Panc1 (cell line): ENCODE measurements around the gene FUOM. TPM values are rescaled to one million over a fixed set of nuclear protein-coding genes. Genes with fewer than 3 reads are reported as not detected.
"Not testable (repeated sequence)": the region's sequence is repeated elsewhere in the genome, so short reads cannot be mapped to it uniquely, and the experiment has no call there.

Source experiments
- ATAC-seq: fragments of 200-7000 bp; cut with Tn5 transposase; 2 replicates; pipeline ENCODE4 v1.9.1; 2020; ENCODE audit warnings: mild to moderate bottlenecking, moderate library complexity
- BruUV-seq: library from RNA; stranded (reverse); fragments of 400-500 nt; replicated peaks from 2 replicates; lab custom pipeline; 2021; lab: Mats Ljungman, UMichigan
- CTCF ChIA-PET: fragments of 300-600 bp; sonication (Branson Sonifier 250); formaldehyde crosslinking; loops from one replicate; lab custom pipeline; 2022; ENCODE audit warnings: antibody characterized with exemption; lab: Charles Lee
- POLR2A ChIA-PET: fragments of 300-600 bp; sonication (Branson Sonifier 250); formaldehyde crosslinking; loops from one replicate; lab custom pipeline; 2022; ENCODE audit warnings: antibody characterized with exemption; lab: Charles Lee
- DNase-seq: peaks from one replicate; pipeline ENCODE4 v3.0.0-alpha.2; 2010; ENCODE audit warnings: low read depth, low spot score
- H3K27ac ChIP-seq: 2 replicates; pipeline ENCODE4 v1.5.1; 2011; ENCODE audit warnings: mild to moderate bottlenecking, low read length, inconsistent platforms
- H3K27me3 ChIP-seq: fragments of 200-500 bp; sonication (Bioruptor generic); 2 replicates; pipeline ENCODE4 v1.6.0; 2014; ENCODE audit warnings: low read length, inconsistent platforms; ENCODE audit not compliant: control insufficient read depth, insufficient read depth
- H3K36me3 ChIP-seq: fragments of 200-500 bp; sonication (Bioruptor generic); 2 replicates; pipeline ENCODE4 v1.5.1; 2014; ENCODE audit warnings: inconsistent platforms, mild to moderate bottlenecking, low read length, moderate library complexity; ENCODE audit not compliant: control insufficient read depth, insufficient read depth
- H3K4me1 ChIP-seq: 2 replicates; pipeline ENCODE4 v1.5.1; 2011; ENCODE audit warnings: inconsistent platforms, mild to moderate bottlenecking, low read length, moderate library complexity; ENCODE audit not compliant: control insufficient read depth, insufficient read depth
- H3K4me3 ChIP-seq, 2 experiments: 2 replicates each; pipeline ENCODE4 v1.5.1; 2011 to 2012; ENCODE audit warnings: low read depth in 2 of 2, low read length in 2 of 2, mild to moderate bottlenecking in 2 of 2, inconsistent platforms in 1 of 2, moderate library complexity in 1 of 2
- H3K9me3 ChIP-seq: fragments of 200-500 bp; sonication (Bioruptor generic); 2 replicates; pipeline ENCODE4 v1.5.1; 2014; ENCODE audit warnings: low read depth, mild to moderate bottlenecking, inconsistent platforms, low read length, moderate library complexity; ENCODE audit not compliant: control insufficient read depth, insufficient read depth
- POLR2AphosphoS5 ChIP-seq: IDR thresholded peaks from 2 replicates; pipeline ENCODE4 v1.6.1; 2012; ENCODE audit warnings: mild to moderate bottlenecking, low read depth, low read length, moderate library complexity
- REST ChIP-seq, 2 experiments: IDR thresholded peaks; 2 replicates each; pipeline ENCODE4 v1.6.1; 2011 to 2012; ENCODE audit warnings: low read depth in 2 of 2, control low read depth in 1 of 2, low read length in 1 of 2, mild to moderate bottlenecking in 1 of 2, moderate library complexity in 1 of 2; ENCODE audit not compliant: insufficient read depth in 1 of 2
- SIN3A ChIP-seq: IDR thresholded peaks from 2 replicates; pipeline ENCODE4 v1.6.1; 2012; ENCODE audit warnings: low read depth, mild to moderate bottlenecking, low read length, moderate library complexity, borderline replicate concordance; ENCODE audit not compliant: insufficient read depth
- TCF7L2 ChIP-seq: IDR thresholded peaks from 2 replicates; pipeline ENCODE4 v1.6.1; 2011; ENCODE audit warnings: mild to moderate bottlenecking, low read depth, low read length, inconsistent platforms
- in situ Hi-C: cut with HindIII; loops from 2 replicates; pipeline ENCODE4 v1.10.0; 2016; ENCODE audit warnings: low sequenced_read_pairs, low pct_unique_long_range_greater_than_20kb
- intact Hi-C: fragments of 100-400 bp; cut with micrococcal nuclease; formaldehyde crosslinking; loops from one replicate; pipeline ENCODE4 v1.10.0; 2022; ENCODE audit not compliant: unreplicated experiment
- total RNA-seq: library from RNA; stranded (reverse); gene quantifications from one replicate; pipeline ENCODE4 v1.2.1, GENCODE V29; 2021; ENCODE audit not compliant: unreplicated experiment
- TF ChIP-seq, protein P1 (sequence below): fragments of 450-650 bp; IDR thresholded peaks from 2 replicates; pipeline ENCODE4 v1.5.1; 2017; ENCODE audit warnings: mild to moderate bottlenecking

The FUOM gene
- total RNA-seq, 1 experiment from 2014 or later = 39.6 TPM

DNA sequence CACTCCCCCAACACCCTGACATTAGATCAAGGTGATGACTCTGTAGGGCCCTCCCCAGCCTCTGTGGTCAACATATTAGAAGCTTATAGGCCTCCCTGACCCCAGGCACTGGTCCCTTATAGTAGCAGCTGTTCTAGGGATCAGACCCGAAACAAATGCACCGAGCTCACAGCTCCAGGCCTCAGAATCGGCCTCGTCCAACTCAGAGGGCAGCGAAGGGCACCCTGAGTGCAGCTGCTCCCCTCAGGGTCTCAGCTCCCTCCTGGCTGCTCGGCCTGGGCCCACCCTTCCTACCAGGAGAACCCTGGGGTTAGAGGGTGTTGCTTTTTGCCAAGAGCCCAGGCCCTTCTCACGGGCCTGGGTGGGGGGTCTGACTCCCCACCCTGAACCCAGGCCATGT lies 10.3 kb upstream of the FUOM start:
- H3K4me1 ChIP-seq = peaks cover 4% of the 10 kb centered on the region
- TF ChIP-seq POLR2AphosphoS5 = no peak
- no peak for TF ChIP-seq SIN3A
- no peak for TF ChIP-seq TCF7L2
- no peak for TF ChIP-seq REST (IDR thresholded peaks at IDR 0.05; ENCODE audit: insufficient read depth in 1 of 2, low read depth in 2 of 2, low read length in 1 of 2)
- TF ChIP-seq, protein P1, sequence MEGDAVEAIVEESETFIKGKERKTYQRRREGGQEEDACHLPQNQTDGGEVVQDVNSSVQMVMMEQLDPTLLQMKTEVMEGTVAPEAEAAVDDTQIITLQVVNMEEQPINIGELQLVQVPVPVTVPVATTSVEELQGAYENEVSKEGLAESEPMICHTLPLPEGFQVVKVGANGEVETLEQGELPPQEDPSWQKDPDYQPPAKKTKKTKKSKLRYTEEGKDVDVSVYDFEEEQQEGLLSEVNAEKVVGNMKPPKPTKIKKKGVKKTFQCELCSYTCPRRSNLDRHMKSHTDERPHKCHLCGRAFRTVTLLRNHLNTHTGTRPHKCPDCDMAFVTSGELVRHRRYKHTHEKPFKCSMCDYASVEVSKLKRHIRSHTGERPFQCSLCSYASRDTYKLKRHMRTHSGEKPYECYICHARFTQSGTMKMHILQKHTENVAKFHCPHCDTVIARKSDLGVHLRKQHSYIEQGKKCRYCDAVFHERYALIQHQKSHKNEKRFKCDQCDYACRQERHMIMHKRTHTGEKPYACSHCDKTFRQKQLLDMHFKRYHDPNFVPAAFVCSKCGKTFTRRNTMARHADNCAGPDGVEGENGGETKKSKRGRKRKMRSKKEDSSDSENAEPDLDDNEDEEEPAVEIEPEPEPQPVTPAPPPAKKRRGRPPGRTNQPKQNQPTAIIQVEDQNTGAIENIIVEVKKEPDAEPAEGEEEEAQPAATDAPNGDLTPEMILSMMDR = no peak
- ATAC-seq (no peak), DNase-seq (no peak)
- H3K9me3 ChIP-seq = no peaks in the 10 kb centered on the region
- no peak overlapping the region for H3K4me3 ChIP-seq
- POLR2A ChIA-PET = no interaction called here
- intact Hi-C loops = no loop called here
- peaks cover 14% of the 10 kb centered on the region; the same call in 1 of the 2 replicates for H3K36me3 ChIP-seq
- no peak overlapping the region for H3K27ac ChIP-seq
- CTCF ChIA-PET = no interaction called here
- in situ Hi-C loops = no loop called here
- BruUV-seq = no TSS peak
- H3K27me3 ChIP-seq = no peaks in the 10 kb centered on the region

DNA sequence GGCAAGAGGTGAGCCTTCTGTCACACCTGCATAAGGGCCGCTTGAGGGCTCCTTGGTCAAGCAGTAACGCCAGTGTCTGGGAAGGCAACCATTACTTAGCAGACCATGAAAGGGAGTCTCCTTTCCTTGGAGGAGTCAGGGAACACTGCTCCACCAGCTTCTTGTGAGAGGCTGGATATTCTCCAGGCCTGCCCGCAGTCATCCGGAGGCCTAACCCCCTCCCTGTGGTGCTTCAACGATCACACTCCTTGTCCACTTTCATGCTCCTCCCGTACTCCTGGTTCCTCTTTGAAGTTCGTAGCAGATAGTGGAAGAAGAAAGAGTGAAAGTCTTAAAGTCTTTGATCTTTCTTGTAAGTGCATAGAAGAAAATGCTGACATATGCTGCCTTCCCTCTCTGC lies 9.6 kb upstream of the FUOM start:
- H3K36me3 ChIP-seq = peaks cover 14% of the 10 kb centered on the region; the same call in 1 of the 2 replicates
- H3K27ac ChIP-seq, ATAC-seq, POLR2A ChIA-PET, H3K4me3 ChIP-seq, H3K9me3 ChIP-seq, H3K4me1 ChIP-seq, in situ Hi-C loops, BruUV-seq, H3K27me3 ChIP-seq, intact Hi-C loops, DNase-seq: not testable (repeated sequence)
- CTCF ChIA-PET = interaction anchor here (0.6 kb wide), 1 partner anchor 10 kb away, joined by 6 read pairs; the partner anchor contains the start of gene FUOM

DNA sequence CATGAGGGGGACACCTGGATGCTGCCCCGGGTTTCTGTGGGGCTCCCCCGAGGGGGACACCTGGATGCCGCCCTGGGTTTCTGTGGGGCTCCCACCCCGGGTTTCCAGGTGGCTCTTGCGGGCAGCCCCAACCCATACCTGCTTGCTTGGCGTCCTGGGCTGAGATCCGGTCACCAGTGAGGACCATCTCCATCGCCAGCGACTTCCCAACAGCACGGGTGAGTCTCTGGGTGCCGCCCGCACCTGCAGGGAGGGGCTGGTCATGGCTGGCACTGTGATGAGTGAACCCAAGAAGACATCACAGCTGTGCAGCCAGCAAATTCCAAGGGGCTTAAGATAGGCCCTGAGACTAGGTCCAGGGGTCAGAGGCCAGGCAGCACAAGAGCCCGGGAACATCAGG lies 8.9 kb upstream of the FUOM start:
- no peaks in the 10 kb centered on the region for H3K4me1 ChIP-seq
- peaks cover 14% of the 10 kb centered on the region; the same call in 1 of the 2 replicates for H3K36me3 ChIP-seq
- no TSS peak for BruUV-seq
- ATAC-seq = no peak
- no peaks in the 10 kb centered on the region for H3K27me3 ChIP-seq
- H3K4me3 ChIP-seq = no peak overlapping the region
- no peak overlapping the region for H3K27ac ChIP-seq
- in situ Hi-C loops = no loop called here
- POLR2A ChIA-PET = no interaction called here
- CTCF ChIA-PET = interaction anchor here (0.6 kb wide), 1 partner anchor 9 kb away, joined by 6 read pairs; the partner anchor contains the start of gene FUOM
- DNase-seq = no peak
- no peaks in the 10 kb centered on the region for H3K9me3 ChIP-seq
- no peak for TF ChIP-seq TCF7L2
- no peak for TF ChIP-seq REST (IDR thresholded peaks at IDR 0.05; ENCODE audit: insufficient read depth in 1 of 2, low read depth in 2 of 2, low read length in 1 of 2)
- intact Hi-C loops = no loop called here
